Brain pericyte (primary cell): ENCODE data around the gene RAB21.
"Not testable (repeated sequence)": the region's sequence is repeated elsewhere in the genome, so short reads cannot be mapped to it uniquely, and the experiment has no call there.

Experiments used
- DNase-seq: peaks from one replicate; pipeline ENCODE4 v3.0.0-alpha.2; 2012; ENCODE audit warnings: low read depth, low spot score

Gene RAB21

DNA sequence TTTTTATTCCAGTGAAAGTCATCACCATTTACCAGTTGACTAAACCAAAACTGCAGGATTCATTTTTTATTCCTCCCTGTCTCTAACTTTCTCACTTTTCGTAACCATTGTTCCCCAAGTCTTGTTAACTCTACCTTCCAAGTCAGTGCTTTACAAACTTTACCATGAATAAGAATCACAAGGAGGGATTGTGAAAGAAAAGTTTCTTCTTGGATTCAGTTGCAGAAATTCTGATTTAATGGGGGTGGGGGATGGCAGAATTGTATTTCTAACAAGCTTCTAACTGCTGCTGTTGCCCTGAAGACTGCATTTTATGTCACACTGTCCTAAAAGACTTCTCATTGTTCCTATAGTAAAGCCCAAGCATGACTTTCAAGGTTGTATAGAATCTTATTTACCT lies 5.0 kb upstream of the RAB21 start:
- DNase-seq: no peak

DNA sequence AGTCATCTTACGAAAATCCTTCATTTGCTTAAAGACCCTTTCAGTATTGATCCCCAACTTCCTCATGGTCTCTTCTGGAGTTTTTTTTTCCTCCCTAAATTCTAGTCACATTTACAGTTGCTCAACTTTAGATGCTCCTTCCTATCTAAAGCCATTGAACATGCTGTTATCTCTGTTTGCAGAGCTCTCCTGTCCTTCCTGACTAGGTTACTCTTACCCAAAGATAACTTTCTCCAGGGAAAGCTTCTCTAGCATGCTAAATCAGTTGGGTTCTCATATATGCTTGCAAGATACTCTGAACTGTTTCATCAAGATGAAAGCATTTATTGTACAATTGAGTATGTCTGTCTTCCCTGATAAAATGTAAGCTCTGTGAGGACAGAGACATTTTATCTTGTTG lies 1.8 kb upstream of the RAB21 start:
- no peak for DNase-seq

DNA sequence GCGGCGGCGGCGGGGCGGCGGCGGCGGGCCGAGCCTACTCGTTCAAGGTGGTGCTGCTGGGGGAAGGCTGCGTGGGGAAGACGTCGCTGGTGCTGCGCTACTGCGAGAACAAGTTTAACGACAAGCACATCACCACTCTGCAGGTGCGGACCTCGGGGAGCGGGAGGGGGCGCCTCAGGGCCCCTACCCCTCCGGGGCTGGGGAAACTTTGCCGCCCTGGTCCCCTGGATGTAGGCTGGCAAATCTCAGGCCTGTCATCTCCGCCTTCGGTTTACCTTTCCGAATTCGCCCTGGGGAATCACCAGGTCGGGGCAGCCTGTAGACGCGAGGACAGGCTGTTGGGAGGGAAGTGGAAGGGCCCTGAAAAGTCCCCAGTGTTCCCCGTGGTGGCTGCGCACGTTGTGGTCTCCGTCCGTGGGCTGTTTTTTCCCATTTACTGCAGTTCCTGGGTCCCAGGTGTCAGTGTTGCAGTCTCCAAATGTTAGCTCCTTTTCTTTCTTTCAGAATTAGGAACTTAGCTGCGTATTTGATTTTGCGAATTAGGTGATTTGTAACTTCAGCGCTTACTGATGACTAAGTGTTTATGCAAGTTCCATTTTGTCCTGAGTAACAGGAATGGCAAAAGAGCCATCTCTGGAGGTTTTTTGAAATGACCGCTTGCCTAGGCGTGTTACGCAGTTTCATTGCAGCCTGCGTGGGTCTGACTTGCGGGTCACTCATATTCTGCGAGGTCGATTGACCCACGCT lies 656 bp downstream of the RAB21 start:
- DNase-seq: no peak

DNA sequence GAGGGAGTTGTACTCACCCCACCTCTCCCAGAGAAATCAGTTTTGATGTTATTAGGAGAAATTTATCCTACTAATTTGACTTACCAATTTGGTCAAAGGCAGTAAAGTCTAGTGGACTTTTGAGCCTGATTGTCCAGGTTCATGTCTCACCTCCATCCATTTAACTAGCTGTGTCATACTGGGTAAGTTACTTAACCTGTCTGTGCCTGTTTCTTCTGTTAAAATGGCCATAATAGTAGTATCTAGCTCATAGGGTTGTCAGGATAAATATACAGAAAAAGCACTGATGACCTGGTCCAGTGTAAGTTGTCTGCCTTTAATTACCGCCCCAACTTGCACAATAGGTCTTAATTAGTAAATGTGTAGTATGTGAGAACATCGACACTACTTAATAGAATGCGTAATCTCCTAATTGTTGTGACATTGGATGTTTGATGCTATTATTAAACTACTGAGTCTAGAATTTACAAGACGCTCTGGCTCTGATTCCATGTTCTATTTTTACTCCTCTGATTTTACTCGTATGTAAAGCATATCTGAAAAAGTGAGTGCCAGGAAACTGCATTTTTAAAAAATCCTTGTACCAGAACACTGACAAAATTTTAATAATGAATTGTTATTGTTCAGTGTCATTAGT lies 1.5 kb downstream of the RAB21 start:
- DNase-seq: no peak

DNA sequence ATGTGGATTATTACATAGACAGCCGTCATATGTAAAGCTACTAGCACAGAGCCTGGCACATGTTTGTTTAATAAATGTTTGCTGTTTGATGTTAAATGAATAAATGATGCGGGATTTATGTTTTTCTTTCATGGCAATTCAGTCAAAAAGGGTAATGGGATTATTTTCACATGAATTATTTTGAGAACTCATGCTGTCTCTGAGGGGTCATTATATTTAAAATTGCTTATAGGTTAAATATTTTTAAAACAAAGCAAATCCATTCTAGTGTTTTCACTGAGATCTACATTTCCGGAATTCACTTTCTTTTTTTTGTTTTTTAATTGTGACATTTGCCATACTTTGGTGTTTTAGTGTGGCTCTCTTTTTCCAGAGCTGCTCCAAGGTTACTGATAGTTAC lies 5.3 kb downstream of the RAB21 start:
- no peak for DNase-seq

DNA sequence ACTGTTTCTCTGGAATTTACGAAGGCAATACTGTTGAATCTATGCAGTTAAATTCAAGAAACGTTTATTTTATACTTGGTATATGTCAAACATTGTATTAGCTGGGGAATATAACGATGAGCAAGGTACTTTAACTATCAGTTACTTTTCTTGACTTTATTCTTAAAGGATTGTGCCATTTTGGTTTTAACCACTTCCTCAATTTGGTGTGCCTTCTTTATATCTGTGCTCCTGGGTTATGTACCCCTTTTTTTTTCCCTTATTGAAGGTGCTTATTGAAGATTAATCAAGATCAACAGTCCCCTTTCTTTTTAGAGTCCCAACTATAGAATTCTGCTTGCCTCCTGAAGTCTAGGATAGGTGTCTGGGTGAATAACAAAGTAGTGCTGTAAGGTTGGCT lies 5.8 kb downstream of the RAB21 start:
- DNase-seq: no peak

DNA sequence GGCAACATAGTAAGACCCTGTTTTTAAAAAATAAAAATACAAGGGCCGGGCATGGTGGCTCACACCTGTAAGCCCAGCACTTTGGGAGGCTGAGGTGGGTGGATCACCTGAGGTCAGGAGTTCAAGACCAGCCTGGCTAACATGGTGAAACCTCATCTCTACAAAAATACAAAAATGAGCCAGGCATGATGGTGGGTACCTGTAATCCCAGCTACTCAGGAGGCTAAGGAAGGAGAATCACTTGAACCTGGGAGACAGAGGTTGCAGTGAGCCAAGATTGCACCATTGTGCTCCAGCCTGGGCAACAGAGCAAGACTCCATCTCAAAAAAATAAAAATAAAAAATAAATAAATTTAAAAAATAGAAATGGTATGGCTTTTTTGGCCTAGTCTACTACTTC lies 6.7 kb downstream of the RAB21 start:
- DNase-seq: not testable (repeated sequence)

DNA sequence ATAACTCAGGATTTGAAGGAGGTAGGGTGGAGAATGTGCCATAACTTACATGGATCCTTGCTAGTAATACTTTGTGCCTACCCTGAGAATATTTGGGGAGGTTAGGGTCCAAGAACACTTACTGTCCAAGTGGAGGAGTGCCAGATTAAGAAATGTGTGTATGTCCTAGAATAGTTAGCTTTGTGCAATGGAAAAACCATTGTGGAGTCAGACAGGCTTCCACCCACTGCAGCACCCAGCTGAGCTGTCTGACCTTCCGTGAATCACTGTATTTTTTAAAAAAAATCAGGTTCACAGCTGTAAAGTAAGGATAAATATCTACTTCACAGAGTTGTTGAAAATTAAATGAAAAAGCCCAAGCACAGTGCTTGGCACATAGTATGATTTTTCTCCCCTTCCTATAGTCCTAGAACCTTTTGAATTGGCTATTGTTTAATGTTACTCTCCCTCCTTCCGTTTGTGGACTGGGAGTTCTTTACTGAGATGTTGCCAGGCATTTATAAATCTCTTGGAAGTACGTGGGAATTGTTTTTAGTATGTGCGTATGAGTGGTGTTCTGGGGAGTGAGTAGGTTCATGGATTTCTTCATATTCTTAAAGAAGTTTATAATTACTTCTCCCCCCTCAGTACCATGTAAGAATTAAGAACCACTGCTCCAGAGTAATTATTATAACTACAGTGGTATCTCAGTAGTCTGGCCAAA lies 9.2 kb downstream of the RAB21 start:
- no peak for DNase-seq

DNA sequence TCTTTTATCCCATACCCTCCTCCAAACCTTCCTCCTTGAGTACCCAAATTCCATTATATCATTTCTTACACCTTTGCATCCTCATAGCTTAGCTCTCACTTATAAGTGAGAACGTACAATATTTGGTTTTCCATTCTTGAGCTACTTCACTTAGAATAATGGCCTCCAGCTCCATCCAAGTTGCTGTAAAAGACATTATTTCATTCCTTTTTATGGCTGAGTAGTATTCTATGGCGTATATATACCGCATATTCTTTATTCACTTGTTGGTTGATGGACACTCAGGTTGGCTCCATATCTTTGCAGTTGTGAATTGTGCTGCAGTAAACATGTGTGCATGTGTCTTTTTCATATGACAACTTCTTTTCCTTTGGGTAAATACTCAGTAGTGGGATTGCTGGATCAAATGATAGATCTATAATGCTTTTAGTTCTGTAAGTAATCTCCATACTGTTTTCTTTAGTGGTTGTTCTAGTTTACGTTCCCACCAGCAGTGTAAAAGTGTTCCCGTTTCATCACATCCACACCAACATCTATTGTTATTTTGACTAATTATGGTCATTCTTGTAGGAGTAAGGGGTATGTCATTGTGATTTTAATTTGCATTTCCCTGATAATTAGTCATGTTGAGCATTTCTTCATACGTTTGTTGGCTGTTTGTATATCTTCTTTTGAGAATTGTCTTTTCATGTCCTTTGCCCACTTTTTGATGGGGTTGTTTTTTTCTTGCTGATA lies 10.1 kb downstream of the RAB21 start:
- no peak for DNase-seq

DNA sequence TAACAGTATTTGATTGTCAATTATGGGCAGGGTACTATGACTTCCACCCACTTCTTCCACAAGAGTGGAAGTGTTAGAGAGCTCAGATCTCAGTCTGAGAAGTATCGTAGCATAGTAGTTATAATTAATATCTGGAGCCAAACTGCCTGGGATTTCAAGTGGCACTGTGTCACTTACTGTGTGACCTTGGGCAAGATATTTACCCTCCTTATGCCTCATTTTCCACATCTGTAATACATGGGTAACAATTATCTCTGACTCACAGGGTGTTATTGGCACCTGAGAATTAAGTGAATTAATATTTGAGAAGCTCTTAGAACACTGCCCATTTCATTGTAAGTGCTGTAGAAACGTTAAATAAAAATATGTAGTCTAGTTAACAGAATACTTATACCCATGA lies 11.5 kb downstream of the RAB21 start:
- DNase-seq: no peak

DNA sequence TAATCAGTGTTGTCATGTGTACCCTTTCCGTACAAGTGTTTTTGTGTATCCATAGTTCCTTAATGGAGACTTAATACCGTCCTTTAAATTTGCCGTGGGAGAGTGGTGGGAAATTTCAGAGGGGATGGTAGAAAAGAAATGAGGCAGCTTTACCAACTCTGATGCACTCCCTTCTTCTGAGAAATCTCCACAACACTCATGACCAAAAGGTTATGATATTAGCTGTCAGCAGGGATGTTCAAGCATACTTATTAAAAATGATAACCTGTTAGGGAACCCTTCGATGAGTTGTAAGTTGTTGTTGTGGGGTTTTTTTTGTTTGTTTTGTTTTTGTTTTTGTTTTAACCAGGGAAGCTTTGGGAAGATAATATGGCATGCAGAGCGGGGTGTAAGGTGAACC lies 12.5 kb downstream of the RAB21 start:
- no peak for DNase-seq

DNA sequence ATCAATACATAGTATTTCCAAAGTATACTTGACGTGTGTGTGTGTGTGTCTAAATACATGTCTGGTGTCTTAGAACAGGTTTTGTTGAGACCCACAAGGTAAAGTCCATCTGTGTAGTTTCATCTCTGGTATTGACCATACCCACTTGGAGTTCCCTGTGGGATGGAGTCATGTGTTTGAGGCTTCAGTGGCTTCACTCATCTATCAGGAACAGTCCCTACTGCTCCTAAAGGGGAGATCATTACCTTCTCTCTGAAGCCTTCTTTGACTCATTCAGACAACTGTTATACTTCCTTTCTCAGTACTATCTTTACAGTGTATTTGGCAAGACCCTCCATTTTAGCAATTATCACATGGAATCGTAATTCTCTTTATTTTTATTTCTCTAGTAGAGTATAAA lies 14.2 kb downstream of the RAB21 start:
- no peak for DNase-seq

DNA sequence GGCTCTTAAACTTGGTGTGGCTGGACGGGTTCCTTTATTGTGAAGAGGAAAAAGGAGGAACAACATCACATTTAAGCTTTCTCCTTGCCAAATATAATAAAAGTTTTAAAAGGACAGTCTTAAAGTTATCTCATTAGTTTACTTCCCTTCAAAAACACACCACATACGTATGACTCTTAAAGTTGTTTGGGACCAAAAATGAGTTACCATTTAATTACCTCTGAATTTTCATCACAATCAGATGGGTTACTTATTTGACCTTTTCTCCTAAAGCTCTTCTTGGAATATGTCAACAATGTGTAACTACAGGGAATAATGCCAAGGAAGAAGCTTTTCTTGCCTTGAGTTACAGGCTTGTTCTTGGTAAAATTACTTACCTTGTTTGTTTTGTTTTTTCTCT lies 16.4 kb downstream of the RAB21 start:
- DNase-seq: no peak

DNA sequence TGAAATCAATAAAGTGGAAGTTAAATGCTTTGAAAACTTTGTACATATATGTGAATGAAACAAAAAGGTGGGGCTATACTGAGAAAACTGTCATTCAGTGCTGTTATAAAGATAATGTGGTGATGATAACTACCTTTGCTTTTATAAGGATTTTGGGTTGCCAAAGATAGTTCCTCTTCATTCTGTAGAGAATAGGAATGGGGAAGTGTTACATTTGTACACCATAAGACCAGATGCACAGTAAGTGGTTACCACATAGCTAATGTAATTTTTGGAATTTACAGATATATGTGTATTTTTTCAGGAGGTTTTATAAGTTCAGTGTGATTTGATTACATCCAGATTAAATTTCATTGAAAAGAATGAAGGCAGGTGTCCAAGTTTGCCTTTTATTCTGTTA lies 18.1 kb downstream of the RAB21 start:
- no peak for DNase-seq

DNA sequence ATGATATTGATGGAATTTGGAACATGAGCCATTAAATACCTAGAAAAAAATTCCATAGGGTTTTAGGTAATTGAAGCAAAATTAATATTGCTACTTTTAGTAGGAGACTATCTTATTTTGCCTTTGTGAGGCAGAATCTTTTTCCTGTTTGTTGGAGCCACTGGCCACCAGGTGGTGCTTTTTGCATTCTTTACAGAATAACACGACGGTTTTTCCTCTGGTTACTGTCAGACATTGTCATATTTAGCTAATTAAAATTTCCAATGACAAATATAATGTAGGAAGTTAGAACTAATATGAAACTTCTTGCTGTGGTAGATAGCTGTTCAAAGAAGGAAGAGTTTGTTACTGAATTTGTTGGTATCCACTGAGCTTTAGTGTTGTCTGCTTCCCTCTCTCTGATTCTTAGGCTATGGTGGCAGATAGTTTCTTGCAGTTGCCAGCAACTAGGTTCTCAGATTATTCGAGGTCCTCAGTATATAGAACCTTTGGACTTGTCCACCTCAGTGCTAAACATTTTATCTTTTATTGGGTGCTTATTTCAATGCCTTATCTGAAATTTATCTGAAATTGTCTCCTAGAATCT lies 25.7 kb downstream of the RAB21 start:
- DNase-seq: no peak

DNA sequence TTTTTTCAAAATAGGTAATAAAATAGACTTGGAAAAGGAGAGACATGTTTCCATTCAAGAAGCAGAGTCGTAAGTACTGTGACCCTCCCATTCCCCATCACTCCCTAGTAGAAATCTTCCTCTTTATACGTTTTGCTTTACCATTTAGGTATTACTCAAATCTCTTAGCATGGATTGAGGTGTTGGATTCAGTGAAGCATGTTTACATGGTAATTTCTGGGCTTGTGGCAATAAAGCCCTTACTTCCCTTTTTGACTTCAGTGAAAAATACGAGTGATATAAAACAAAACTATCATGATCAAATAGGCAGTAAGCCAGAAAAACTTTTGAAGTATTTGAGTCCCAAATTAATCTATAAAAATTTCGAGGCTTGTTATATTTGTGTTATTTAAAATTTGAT lies 27.4 kb downstream of the RAB21 start:
- DNase-seq: no peak

DNA sequence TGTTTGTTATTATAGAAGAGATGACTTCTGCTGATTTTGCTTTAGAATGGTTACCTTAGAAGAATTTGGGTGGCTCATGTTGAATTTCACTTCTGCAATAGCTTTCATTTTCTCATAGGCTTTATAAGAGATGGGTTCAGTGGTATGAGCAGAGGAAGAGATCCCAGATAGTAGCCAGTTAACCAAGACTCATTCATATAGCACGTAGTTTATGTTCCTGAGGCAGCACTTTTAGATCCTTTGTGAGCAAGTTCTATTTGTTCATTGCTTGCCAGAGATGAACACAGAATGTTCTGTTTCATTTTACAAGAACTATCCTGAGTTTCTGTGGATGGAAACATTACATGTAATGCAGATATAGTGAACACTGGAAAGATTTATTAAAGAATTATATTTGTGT lies 32.2 kb downstream of the RAB21 start:
- no peak for DNase-seq

DNA sequence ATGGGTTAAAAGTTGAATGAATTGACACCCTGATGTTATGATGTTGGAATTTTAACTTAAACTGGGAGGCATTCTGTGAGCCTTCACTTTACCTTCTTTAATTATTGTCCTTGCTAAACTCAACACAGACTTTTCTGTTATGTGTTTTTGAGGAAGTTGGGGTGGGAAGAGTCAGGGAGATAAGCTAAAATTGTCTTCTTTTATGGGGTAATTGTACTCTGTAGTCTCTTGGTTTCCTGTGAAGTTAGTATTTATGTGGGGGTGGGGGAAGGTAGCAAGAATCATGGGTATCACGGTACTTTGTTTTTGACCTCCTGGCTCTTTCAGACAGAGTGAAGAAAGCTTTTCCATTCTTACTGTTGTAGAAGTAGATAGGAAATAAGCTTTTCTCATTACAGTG lies 32.9 kb downstream of the RAB21 start:
- DNase-seq: no peak

DNA sequence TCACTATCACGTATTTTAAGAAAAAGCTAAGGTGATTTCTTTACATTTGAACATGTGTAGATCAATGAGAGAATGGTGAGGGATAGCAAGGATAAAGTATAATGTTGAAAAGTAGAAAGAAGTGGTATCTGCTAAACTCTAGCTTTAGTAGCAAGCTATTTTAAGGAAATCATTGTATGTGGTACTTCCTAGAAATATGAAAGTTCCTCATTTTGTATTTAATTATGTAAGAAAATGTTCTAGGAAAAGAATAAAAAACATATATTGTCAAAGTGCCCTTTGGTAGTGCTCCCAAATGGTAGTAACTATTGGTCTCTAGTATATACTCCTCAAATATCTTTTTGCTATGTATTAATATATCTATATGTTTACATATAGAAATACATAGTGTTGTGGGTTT lies 35.7 kb downstream of the RAB21 start:
- no peak for DNase-seq

DNA sequence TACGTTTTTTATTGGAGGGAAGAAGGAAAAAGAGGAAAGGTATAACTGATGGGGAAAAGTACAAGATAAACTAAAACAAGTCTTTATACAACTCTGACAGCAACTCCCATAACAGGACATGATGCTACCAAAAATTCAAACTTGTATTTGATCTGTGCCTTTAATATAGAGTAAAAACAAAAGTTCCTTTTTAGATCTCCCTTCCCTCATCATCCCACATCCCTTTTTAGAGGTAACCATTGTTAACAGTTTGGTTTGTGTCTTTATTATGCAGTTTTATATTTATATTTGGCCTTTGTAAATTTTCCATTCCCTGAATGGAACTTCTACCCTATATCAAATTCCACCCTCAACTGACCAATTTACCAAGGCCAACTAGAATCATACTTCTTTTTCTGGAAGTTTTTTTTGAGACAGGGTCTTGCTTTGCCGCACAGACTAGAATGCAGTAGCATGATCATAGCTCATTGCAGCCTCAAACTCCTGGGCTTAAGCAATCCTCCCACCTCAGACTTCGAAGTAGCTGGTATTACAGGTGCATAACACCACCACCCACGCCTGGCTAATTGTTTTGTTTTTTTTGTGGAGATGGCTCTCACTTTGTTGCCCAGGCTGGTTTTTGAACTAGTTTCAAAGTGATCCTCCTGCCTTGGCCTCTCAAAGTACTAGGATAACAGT lies 36.9 kb downstream of the RAB21 start:
- DNase-seq: no peak

DNA sequence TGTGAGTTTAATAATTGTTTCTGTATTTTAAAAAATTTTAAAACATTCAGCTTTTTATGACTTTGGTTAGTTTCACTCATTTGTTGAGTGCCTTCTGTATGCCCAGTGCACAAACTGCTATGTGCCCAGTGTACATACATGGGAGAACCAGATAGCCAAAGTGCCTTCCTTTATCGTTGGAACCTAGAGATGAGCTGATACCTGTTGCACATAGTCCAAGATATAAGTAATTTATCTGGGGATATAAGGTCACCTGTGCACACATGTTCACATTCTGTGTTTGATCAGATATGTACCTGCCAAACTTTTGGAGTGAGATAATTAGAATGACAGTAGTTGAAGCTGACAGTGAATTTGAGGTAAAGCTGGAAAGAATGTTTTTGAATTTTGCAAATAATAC lies 37.9 kb downstream of the RAB21 start:
- no peak for DNase-seq
